HG03469 (cell line): ENCODE measurements around the gene SPTLC1.

Source experiments
- ATAC-seq: cut with Tn5 transposase; IDR thresholded peaks from one replicate; pipeline ENCODE4 v1.9.1; 2021; ENCODE audit warnings: mild to moderate bottlenecking, moderate library complexity, moderate number of reproducible peaks; ENCODE audit not compliant: unreplicated experiment

SPTLC1 gene

GRCh38 chr9:91985692-91986091, 129.5 kb downstream of the SPTLC1 start:
- ATAC-seq: no peak
